Lung (tissue), 12 donors: ENCODE results near the gene CATSPERD. TPM values are rescaled to one million over a fixed set of nuclear protein-coding genes. Genes with fewer than 3 reads are reported as not detected.

Experiments
- ATAC-seq: fragments of 200-7000 bp; cut with Tn5 transposase; one replicate; pipeline ENCODE4 v1.9.1; 2020; ENCODE audit warnings: moderate number of reproducible peaks; ENCODE audit not compliant: insufficient read depth, low FRiP score
- DNase-seq, 3 donors: peaks; one replicate each; pipeline ENCODE4 v3.0.0-alpha.2; 2013 to 2017
- H3K27ac ChIP-seq, 2 donors: one replicate each; pipeline ENCODE4 v1.5.1; 2013; ENCODE audit warnings: mild to moderate bottlenecking in 2 of 2, moderate library complexity in 2 of 2, control low read depth in 1 of 2, inconsistent platforms in 1 of 2, low read depth in 1 of 2, low read length in 1 of 2
- H3K27me3 ChIP-seq, 3 donors: one replicate each; pipeline ENCODE4 v1.5.1; 2013; ENCODE audit warnings: low read length in 2 of 3; ENCODE audit not compliant: control insufficient read depth in 3 of 3, insufficient read depth in 3 of 3
- H3K36me3 ChIP-seq, 4 donors: one replicate each; pipeline ENCODE4 v1.5.1; 2013; ENCODE audit warnings: low read length in 4 of 4, mild to moderate bottlenecking in 1 of 4, moderate library complexity in 1 of 4; ENCODE audit not compliant: control insufficient read depth in 4 of 4, insufficient read depth in 4 of 4
- H3K4me1 ChIP-seq, 5 donors: one replicate each; pipeline ENCODE4 v1.5.1; 2013; ENCODE audit warnings: low read length in 5 of 5, mild to moderate bottlenecking in 2 of 5, moderate library complexity in 1 of 5; ENCODE audit not compliant: control insufficient read depth in 5 of 5, insufficient read depth in 5 of 5
- H3K4me3 ChIP-seq: one replicate; pipeline ENCODE4 v1.5.1; 2013; ENCODE audit warnings: mild to moderate bottlenecking, control low read depth, moderate library complexity
- H3K9ac ChIP-seq, 2 donors: one replicate each; pipeline ENCODE4 v1.5.1; 2013; ENCODE audit warnings: low read length in 2 of 2, control low read depth in 1 of 2; ENCODE audit not compliant: insufficient read depth in 1 of 2
- H3K9me3 ChIP-seq, 4 donors: one replicate each; pipeline ENCODE4 v1.5.1; 2013; ENCODE audit warnings: low read length in 3 of 4, mild to moderate bottlenecking in 1 of 4, moderate library complexity in 1 of 4; ENCODE audit not compliant: control insufficient read depth in 4 of 4, insufficient read depth in 3 of 4
- CTCF ChIP-seq: IDR thresholded peaks from 2 replicates; pipeline ENCODE4 v1.5.1; 2012; ENCODE audit warnings: mild to moderate bottlenecking; ENCODE audit errors: control extremely low read depth, extremely low read depth
- WGBS, 2 donors: extraction: QIAGEN DNeasy Blood & Tissue Kit; methylation state at CpG; one replicate each; pipeline ENCODE4 v1.1.7; 2013; 5-methylcytosine and 5-hydroxymethylcytosine counted together
- polyA plus RNA-seq, 2 donors: library from polyadenylated mRNA; stranded (reverse); fragments of 200-250 nt; gene quantifications; one replicate each; pipeline ENCODE4 v1.2.1, GENCODE V29; 2013
- total RNA-seq, 2 donors: library from RNA; depleted of rRNA in 1 of 2; stranded (reverse); fragments of >200 nt in 1 of 2; gene quantifications; one replicate each; pipeline ENCODE4 v1.2.1, GENCODE V29; 2014 to 2021
- donor health status: control.
- donor health status: control.
- donor health status: Bipolar disorder and iron deficiency.
- donor health status: healthy.
- donor health status: DM: yes; HTN: yes; CAD: no.

CATSPERD gene
- total and polyA plus RNA-seq, 4 donors, result 8.2 to 11.3 (median 9.2) TPM

DNA sequence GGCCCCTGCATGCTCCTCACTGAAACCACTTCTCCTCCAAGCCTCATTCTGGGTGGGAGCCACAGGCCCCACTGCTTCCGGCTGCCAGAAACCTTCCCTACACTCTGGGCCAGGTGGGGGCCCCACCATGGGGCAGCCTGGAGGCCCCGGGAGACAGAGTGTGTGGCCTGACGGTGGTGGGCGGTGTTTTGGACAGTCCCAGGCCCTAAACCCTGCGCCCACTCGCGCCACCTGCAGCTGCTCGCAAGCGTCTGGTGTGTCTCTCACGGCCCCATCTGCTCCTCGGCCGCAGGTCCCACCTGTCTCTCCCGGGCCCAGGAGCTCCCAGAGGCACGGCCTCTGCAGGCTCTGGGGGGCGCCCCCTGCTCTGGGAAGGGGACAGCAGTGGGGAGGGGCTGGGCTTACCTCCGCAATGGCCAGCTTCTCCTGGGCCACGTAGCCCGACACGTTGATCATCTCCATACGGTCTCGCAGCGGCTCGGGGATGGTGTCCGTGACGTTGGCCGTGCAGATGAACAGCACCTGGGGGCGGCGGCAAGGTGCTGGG lies 24.7 kb upstream of the CATSPERD start:
- TF ChIP-seq CTCF, result no peak
- Histone ChIP-seq H3K27ac (no peak overlapping the region), H3K36me3 (peaks cover 11 to 82% (median 28%) of the 10 kb centered on the region in 4 donors), H3K4me3 (no peak overlapping the region), H3K9ac (no peak overlapping the region), H3K27me3 (no peaks in the 10 kb centered on the region), H3K4me1 (peaks cover 0 to 12% (median 3%) of the 10 kb centered on the region in 5 donors), H3K9me3 (no peaks in the 10 kb centered on the region)
- 91 to 92% methylated on average over 28 of the region's 28 CpGs for WGBS, 2 donors
- ATAC-seq (no peak), DNase-seq (no peak)

DNA sequence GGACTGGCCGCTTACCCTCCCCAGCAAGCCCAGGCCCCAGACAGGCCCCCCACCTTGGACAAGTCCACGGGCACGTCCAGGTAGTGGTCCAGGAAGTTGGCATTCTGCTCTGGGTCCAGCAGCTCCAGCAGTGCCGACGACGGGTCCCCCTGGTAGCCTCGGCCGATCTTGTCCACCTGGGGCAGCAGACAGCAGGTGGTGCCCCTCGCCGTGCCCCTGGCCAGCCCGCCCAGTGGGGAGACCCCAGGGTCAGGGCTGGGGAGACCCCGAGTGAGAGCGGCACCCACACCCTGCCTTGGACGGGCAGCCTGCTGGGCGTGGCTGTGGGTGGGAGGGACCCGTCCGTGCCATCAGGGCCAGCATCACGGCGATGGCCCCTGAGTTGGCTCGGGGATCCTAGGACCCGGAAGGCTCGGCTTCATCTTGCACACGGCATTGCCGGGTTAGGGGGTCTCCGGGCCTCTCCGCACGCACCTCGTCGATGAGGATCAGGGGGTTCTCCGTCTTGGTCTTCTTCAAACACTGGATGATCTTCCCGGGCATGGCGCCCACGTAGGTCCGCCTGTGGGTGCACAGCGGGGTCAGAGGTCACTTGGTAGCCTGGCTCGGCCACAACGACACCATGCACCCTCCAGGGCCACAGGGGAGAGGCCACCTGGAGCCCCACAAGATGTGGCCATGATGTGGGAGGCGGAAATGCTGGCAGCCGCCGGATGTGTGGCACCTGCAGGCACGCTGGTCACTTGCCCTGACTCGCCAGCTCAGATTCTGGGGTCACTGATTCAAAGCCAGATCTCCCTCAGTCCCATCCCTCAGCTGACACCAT lies 24.0 kb upstream of the CATSPERD start:
- no peaks in the 10 kb centered on the region for H3K9me3 ChIP-seq
- no peak for DNase-seq
- TF ChIP-seq CTCF, result no peak
- 92 to 94% methylated on average over 42 of the region's 42 CpGs for WGBS, 2 donors
- no peaks in the 10 kb centered on the region for H3K27me3 ChIP-seq
- H3K27ac ChIP-seq, result no peak overlapping the region
- no peak overlapping the region for H3K4me3 ChIP-seq
- no peak overlapping the region for H3K9ac ChIP-seq
- peaks cover 0 to 11% (median 3%) of the 10 kb centered on the region in 5 donors for H3K4me1 ChIP-seq
- peaks cover 11 to 83% (median 28%) of the 10 kb centered on the region in 4 donors for H3K36me3 ChIP-seq
- ATAC-seq, result no peak

GRCh38 chr19:5697022-5697889 lies 23.2 kb upstream of the CATSPERD start:
- peaks cover 0 to 7% (median 0%) of the 10 kb centered on the region in 5 donors for H3K4me1 ChIP-seq

More at GRCh38 chr19:5697022-5697889, 23.2 kb upstream of the CATSPERD start:
- Histone ChIP-seq H3K4me3 (no peak overlapping the region), H3K36me3 (peaks cover 11 to 76% (median 26%) of the 10 kb centered on the region in 4 donors), H3K9me3 (no peaks in the 10 kb centered on the region), H3K27me3 (no peaks in the 10 kb centered on the region), H3K9ac (no peak overlapping the region), H3K27ac (no peak overlapping the region)
- ATAC-seq (no peak), DNase-seq (no peak)
- TF ChIP-seq CTCF, result no peak
- 83% methylated on average over 25 of the region's 25 CpGs for WGBS, 2 donors
